Mesenteric fat pad (tissue), 1 donor: ENCODE results near the gene TMCC1. TPM values are rescaled to one million over a fixed set of nuclear protein-coding genes. Genes with fewer than 3 reads are reported as not detected.
"Not testable (repeated sequence)": the region's sequence is repeated elsewhere in the genome, so short reads cannot be mapped to it uniquely, and the experiment has no call there.

ENCODE experiments used
- DNase-seq: peaks from one replicate; pipeline ENCODE4 v3.0.0-alpha.2; 2020; ENCODE audit warnings: low spot score
- total RNA-seq: library from RNA; stranded (reverse); fragmentation: NEBNext Ultra II Directional; extraction: Animal tissue kit (Norgen Biotek cat#: 25700); gene quantifications from one replicate; pipeline ENCODE4 v1.2.1, GENCODE V29; 2021
- donor health status: DM: yes; HTN: yes; CAD: no.

TMCC1 gene
- total RNA-seq, 1 donor from 2014 or later, result 41.0 TPM

GRCh38 chr3:129732200-129732876, 161.2 kb downstream of the TMCC1 start:
- DNase-seq, result no peak

GRCh38 chr3:129727707-129728106, 165.8 kb downstream of the TMCC1 start:
- no peak for DNase-seq

GRCh38 chr3:129723558-129724324, 169.8 kb downstream of the TMCC1 start:
- no peak for DNase-seq

- no peak for DNase-seq
Observed at GRCh38 chr3:129722527-129722926, 171.0 kb downstream of the TMCC1 start.

DNA sequence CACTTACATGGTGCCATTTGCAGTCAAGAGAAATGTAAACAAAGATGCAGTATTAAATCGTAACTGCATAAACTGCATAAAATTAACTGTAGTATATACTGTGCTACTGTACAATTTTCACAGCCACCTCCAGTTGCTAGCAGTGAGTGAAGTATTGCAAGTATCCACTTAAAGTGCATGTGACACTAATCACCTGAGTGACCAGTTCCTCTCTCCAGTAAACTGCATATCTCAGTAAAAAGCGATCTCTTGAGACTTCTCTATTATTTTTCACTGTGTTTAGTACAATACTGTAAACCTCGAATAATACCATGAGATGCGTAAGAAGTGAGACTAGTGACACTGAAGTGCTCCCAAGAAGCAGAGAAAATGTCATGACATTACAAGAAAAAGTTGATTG, 175.3 kb downstream of the TMCC1 start:
- DNase-seq, result no peak

- DNase-seq, result no peak
Observed at GRCh38 chr3:129715854-129716253, 177.7 kb downstream of the TMCC1 start.

DNA sequence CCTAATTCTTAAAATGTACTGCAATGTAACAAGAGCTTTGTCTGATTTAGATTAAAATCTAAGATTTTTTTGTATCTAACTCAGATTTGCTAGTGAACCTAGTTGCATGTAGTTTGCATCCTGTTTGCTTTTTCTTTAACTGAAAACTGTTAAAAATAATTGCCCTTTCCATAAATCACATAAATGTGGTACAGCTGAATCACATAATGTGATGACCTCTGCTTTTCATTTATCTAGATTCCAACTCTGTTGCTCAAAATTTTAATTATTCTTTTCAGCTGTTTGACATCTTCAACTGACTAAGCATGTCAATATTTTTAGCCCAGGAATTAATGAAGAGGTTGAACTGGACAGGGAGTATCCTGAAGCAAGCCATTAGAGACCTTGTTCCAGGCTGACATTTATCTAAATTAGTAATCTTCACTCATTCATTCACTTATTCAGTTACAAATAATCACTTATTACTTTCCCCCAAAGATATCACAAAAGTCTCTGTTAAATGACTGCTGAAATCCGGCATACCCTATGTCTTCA, 185.1 kb downstream of the TMCC1 start:
- DNase-seq, result no peak

- no peak for DNase-seq
Observed at GRCh38 chr3:129705274-129705673, 188.2 kb downstream of the TMCC1 start.

DNA sequence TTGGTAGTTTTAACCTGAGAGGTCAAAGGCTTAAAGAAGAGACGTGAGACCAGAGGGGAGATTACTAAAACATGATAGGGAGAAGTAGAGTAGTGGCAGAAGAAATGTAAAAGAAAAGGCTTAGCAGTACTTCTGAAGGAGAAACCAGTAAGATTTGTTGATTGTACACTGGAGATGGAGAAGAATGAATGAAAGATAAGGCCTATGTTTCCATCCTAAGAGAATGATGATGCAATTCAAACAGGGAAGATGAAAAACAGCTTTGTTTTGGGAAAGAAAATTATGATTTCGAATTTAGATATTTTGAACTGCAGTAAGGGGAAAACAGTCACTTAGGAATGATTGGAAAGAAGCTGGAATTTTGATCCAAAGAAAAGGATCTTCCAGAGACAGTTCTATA, 189.6 kb downstream of the TMCC1 start:
- DNase-seq, result no peak

DNA sequence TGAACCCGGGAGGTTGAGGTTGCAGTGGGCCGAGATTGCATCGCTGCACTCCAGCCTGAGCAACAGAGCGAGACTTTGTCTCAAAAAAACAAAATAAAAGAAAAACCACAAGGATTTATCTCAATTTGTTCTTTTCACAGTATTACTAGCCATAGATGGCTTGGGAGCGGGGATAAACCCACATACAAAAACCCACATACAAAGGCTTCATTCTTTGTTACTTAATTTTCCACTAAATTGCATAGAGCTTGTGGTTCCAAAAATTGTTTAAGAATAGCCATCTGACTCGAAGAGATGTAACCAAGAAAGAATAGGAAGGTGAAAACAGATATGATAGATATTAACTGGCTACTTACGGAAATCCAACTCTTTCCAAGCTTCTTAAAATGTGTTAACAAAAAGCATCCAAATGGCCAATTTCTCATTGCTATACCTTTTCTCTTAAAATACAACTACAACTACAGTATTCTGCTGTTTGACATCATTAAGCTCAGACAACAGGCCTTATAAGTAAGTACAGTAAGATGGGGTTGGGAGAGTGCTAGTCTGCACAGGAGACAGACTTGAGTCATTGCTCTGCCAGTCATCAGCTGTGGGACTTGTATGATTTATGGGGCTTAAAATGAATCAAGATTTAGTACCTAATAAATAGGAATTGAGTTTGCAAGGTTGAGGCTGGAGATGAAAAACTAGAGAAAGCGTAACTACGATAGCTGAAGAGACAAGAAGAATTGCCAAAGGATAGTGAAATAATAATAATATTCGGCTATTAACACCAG, 190.4 kb downstream of the TMCC1 start:
- DNase-seq, result no peak

- no peak for DNase-seq
Observed at GRCh38 chr3:129701161-129701560, 192.3 kb downstream of the TMCC1 start.

DNA sequence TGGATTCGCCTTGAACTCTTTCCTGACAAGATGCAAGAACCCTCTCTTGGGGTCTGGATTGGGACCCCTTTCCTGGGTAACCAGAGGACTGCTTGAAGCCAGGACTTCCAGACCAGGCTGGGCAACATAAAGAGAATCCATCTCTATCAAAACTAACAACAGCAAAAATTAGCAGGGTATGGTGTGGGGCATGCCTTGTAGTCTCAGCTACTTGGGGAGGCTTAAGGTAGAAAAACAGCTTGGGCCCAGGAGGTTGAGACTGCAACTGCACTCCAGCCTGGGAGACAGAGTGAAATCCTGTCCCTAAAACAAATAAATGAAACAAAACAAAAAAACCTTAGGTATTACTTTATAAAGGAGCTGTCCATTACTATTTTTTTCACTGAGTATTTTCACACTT, 193.9 kb downstream of the TMCC1 start:
- DNase-seq, result no peak

DNA sequence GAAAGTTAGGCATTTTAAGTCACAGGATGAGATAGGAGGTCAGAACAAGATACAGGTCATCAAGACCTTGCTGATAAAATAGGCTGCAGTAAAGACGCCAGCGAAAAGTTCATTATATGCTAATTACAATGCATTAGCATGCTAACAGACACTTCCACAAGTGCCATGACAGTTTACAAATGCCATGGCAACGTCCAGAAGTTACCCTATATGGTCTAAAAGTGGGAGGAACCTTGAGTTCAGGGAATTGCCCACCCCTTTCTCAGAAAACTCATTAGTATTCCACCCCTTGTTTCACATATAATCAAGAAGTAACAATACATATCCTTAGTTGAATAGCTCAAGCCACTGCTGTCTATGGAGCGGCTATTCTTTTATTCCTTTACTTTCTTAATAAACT, 194.3 kb downstream of the TMCC1 start:
- no peak for DNase-seq

GRCh38 chr3:129697229-129697969, 196.1 kb downstream of the TMCC1 start:
- DNase-seq, result no peak

DNA sequence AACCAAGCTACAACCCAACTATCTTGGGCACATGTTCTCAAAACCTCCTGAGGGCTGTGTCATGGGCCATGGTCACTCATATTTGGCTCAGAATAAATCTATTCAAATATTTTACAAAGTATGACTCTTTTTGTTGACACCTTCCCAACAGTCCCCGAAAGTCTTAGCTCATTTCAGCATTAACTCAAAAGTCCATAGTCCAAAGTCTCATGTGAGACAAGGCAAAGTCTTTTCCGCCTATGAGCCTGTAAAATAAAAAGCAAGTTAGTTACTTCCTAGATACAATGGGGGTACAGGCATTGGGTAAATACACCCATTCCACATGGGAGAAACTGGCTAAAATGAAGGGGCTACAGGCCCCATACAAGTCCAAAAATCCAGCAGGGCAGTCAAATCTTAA, 197.1 kb downstream of the TMCC1 start:
- DNase-seq, result not testable (repeated sequence)

GRCh38 chr3:129695230-129695629, 198.3 kb downstream of the TMCC1 start:
- no peak for DNase-seq

DNA sequence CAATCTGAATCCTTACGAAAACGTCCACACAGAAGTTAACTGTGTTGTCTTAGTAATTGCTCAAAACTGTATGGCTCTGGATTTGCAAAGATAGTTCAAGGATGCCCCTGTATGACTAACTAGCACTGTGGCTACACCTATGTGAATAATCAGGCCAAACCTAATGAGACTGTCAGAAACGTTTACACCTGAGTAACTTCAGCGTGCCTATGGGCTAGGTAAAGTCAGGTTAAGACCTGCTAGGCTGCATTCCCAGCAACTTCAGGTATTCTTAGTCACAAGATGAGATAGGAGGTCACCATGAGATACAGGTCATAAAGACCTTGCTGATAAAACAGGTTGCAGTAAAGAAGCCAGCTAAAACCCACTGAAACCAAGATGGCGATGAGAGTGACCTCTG, 199.3 kb downstream of the TMCC1 start:
- no peak for DNase-seq

DNA sequence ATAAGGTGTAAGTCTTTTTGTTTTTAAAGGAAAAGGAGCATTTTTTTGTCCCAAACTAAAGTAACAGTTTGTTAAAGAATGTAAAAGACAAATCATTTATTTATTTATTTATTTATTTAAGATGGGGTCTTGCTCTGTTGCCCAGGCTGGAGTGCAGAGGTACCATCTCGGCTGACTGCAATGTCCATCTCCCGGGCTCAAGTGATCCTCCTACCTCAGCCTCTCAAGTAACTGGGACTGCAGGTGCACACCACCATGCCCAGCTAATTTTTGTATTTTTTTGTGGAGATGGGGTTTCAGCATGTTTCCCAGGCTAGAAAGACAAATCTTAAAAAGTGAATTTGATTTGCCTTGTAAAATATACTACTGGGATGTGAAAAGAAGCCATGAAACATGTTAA, 200.8 kb downstream of the TMCC1 start:
- DNase-seq, result no peak

GRCh38 chr3:129690963-129691362, 202.5 kb downstream of the TMCC1 start:
- no peak for DNase-seq

DNA sequence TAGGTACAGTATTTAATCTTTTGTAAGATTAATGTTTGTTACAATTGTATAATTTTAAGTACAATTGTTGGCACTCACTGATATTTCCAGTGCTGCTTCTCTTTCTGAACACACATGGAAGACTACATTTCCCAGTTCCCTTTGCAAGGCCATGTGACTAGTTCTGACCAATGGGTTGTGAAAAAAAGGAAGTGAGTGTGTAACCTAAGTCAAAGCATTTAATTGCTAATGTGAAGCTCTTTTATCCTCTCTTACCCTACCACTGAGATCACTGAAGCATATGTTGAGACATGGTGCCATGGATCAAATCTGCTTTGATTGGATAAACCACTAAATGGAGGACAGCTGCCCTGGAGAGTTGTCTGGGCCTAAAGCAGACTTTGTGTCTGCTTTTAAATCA, 203.1 kb downstream of the TMCC1 start:
- DNase-seq, result no peak

DNA sequence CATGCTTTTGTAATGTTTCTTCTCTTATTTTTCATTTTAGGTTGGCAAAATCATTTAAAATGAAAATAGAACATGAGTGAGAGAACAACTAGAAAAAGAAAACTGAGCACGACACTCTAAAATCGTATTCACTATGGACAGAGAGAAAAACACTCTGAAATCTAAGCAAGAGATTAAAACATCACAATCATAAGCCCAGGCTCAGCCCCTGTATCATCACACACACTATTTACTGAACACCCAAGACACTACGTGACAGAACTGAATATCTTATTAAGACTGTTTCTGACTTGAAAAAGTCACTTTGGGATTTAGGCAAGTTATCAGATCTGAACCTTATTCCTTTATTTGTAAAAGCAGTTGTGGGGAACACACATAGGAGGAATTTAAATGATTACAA, 204.5 kb downstream of the TMCC1 start:
- DNase-seq, result no peak
